ENCODE measurements around the gene CLHC1. TPM values are rescaled to one million over a fixed set of nuclear protein-coding genes. Genes with fewer than 3 reads are reported as not detected.
"Not testable (repeated sequence)": the region's sequence is repeated elsewhere in the genome, so short reads cannot be mapped to it uniquely, and the experiment has no call there.

Gene CLHC1
- total and polyA plus RNA-seq, 12 donors, result 4.7 to 21.3 (median 10.5) TPM

- H3K4me1 ChIP-seq (replicated peaks in 1 of 2), result peaks cover 0 to 6% of the 10 kb centered on the region in 2 donors
- no peak overlapping the region for H3K27ac ChIP-seq
- no peak overlapping the region for H3K4me3 ChIP-seq
- no peaks in the 10 kb centered on the region for H3K36me3 ChIP-seq (replicated peaks in 1 of 2)
- no peak for DNase-seq
- 87 to 89% (median 88%) methylated on average over 3 of the region's 3 CpGs for WGBS, 4 donors
- no peaks in the 10 kb centered on the region for H3K27me3 ChIP-seq
- TF ChIP-seq CTCF (IDR thresholded peaks at IDR 0.05) (no peak), POLR2A (IDR thresholded peaks at IDR 0.05) (no peak)
- intact Hi-C loops (cut with DNase I), result no loop called here
- no peaks in the 10 kb centered on the region for H3K9me3 ChIP-seq (replicated peaks in 1 of 3)
Observed at GRCh38 chr2:55277310-55277709, 45.2 kb upstream of the CLHC1 start.

DNA sequence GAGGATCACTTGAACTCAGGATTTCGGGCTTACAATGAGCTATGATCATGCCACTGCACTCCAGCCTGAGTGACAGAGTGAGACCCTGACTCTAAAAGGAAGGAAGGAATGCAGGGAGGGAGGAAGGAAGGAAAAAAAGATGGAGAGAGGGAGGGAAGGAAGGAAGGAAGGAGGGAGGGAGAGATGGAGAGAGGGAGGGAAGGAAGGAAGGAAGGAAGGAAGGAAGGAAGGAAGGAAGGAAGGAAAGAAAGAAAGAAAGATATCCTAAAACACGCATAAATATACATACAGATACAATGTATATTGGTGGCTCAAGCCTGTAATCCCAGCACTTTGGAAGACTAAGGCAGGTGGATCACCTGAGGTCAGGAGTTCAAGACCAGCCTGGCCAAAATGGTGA lies 42.3 kb upstream of the CLHC1 start:
- intact Hi-C loops (cut with DNase I); H3K4me1 ChIP-seq (replicated peaks in 1 of 2); H3K9me3 ChIP-seq (replicated peaks in 1 of 3); DNase-seq; H3K27ac ChIP-seq; H3K4me3 ChIP-seq; H3K36me3 ChIP-seq (replicated peaks in 1 of 2); H3K27me3 ChIP-seq: not testable (repeated sequence)
- whole genome bisulfite sequencing, 4 donors, result 84 to 93% (median 87%) methylated on average over 2 of the region's 2 CpGs

- H3K36me3 ChIP-seq (replicated peaks in 1 of 2), result peaks cover 0 to 18% of the 10 kb centered on the region in 2 donors
- TF ChIP-seq CTCF (IDR thresholded peaks at IDR 0.05) (no peak), POLR2A (IDR thresholded peaks at IDR 0.05) (no peak)
- H3K27me3 ChIP-seq, result no peaks in the 10 kb centered on the region
- intact Hi-C loops (cut with DNase I), result loop anchor here in 1 of 2 donors (10.0 kb wide), 1 partner anchor 155 kb away; no protein-coding TSS in a partner anchor
- no peaks in the 10 kb centered on the region for H3K9me3 ChIP-seq (replicated peaks in 1 of 3)
- peaks cover 7 to 17% of the 10 kb centered on the region in 2 donors for H3K4me1 ChIP-seq (replicated peaks in 1 of 2)
- peak overlapping the region in 4 of 5 donors; percentile 60 to 89 (median 74) for H3K27ac ChIP-seq
- H3K4me3 ChIP-seq, result peak overlapping the region in 3 of 4 donors; percentile 44 to 82 (median 81)
- WGBS, 4 donors, result 44 to 51% (median 49%) methylated on average over 7 of the region's 7 CpGs
- no peak for DNase-seq
Observed at GRCh38 chr2:55269645-55269990, 37.5 kb upstream of the CLHC1 start.

DNA sequence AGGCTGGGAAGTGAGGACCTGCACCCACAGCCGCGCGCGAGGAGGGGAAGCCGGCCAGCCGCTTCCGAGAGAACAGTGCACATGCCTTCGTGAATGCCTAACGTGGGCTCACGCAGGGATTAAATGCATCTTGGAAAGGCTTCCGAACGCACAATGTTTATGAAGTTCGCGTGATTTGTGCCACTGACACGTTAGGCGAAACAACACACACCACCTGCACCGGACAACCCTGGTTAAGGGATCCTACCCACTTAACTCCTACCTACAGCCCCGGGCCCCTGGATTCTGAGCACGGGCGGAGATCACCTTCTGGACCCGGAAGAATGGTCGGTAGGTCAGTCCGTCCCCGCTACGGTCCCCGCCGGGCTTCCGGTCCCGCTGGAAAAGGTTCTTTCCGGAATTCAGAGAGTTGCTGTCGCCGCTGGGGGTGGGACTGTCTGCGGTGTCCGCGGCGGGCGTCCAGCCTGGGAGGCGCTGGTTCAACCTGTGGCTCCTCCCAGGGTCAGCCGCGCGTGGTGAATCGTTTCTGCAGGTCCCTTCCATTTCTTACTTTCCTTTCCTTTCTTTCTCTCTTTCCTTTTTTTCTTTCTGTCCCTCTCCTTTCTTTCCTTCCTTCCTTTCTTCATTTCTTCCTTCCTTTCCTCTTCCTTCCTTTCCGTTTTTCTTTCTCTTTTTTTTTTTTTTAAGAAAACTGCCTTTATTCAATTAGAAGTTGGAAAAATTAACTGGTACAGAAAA lies 37.0 kb upstream of the CLHC1 start, which contains the start of gene MTIF2:
TSS of gene MTIF2 (minus strand) at position 325 of the 738 bp plus-strand sequence. CDS start 5,373 bp downstream, outside the sequence.
- Histone ChIP-seq H3K27ac (peak within 1 kb of the TSS in 4 of 5 donors; percentile 60 to 94 (median 88)), H3K4me1 (replicated peaks in 1 of 2) (peaks cover 7 to 17% of the 10 kb centered on the region in 2 donors), H3K27me3 (no peaks in the 10 kb centered on the region), H3K4me3 (peak within 1 kb of the TSS; percentile 7 to 82 (median 70)), H3K36me3 (replicated peaks in 1 of 2) (peaks cover 0 to 22% of the 10 kb centered on the region in 2 donors), H3K9me3 (replicated peaks in 1 of 3) (no peaks in the 10 kb centered on the region)
- 0 to 1% (median 0%) methylated on average over 25 to 43 of the region's 43 CpGs for WGBS, 4 donors
- TF ChIP-seq POLR2A (IDR thresholded peaks at IDR 0.05) (peak in 1 of 2 donors; percentile 60), CTCF (IDR thresholded peaks at IDR 0.05) (peak in 4 of 6 experiments; percentile 8 to 40 (median 29))
- intact Hi-C loops (cut with DNase I), result loop anchor here in 1 of 2 donors (10.0 kb wide), 1 partner anchor 156 kb away; no protein-coding TSS in a partner anchor
- peak; percentile 96 to 98 (median 97) for DNase-seq
